Measurements from ENCODE around the gene MGAT5B.

The MGAT5B gene

GRCh38 chr17:76930107-76930506 lies 61.9 kb downstream of the MGAT5B start:
- DNase-seq: no peak

- no peak for DNase-seq
Observed at GRCh38 chr17:76932402-76933333, 64.5 kb downstream of the MGAT5B start.

GRCh38 chr17:76934561-76935320 lies 66.5 kb downstream of the MGAT5B start:
- DNase-seq: no peak

- no peak for DNase-seq
Observed at GRCh38 chr17:76935331-76935730, 67.1 kb downstream of the MGAT5B start.

- DNase-seq: no peak
Observed at GRCh38 chr17:76937238-76937637, 69.0 kb downstream of the MGAT5B start.

- DNase-seq: no peak
Observed at GRCh38 chr17:76938009-76938408, 69.8 kb downstream of the MGAT5B start.

GRCh38 chr17:76940295-76940694 lies 72.1 kb downstream of the MGAT5B start:
- DNase-seq: no peak

GRCh38 chr17:76940738-76941350 lies 72.6 kb downstream of the MGAT5B start:
- DNase-seq: no peak

GRCh38 chr17:76943202-76943601 lies 75.0 kb downstream of the MGAT5B start:
- no peak for DNase-seq

GRCh38 chr17:76943781-76944213 lies 75.6 kb downstream of the MGAT5B start:
- DNase-seq: no peak

- no peak for DNase-seq
Observed at GRCh38 chr17:76944477-76944876, 76.3 kb downstream of the MGAT5B start.

GRCh38 chr17:76946111-76946771 lies 78.0 kb downstream of the MGAT5B start:
- no peak for DNase-seq

GRCh38 chr17:76946772-76947135 lies 78.5 kb downstream of the MGAT5B start:
- DNase-seq: no peak

- DNase-seq: no peak
Observed at GRCh38 chr17:76947309-76947708, 79.1 kb downstream of the MGAT5B start.

GRCh38 chr17:76947771-76948170 lies 79.6 kb downstream of the MGAT5B start:
- no peak for DNase-seq

- no peak for DNase-seq
Observed at GRCh38 chr17:76948301-76948700, 80.1 kb downstream of the MGAT5B start.

GRCh38 chr17:76948726-76949342 lies 80.6 kb downstream of the MGAT5B start:
- DNase-seq: no peak

GRCh38 chr17:76949913-76950695 lies 81.9 kb downstream of the MGAT5B start:
- no peak for DNase-seq

GRCh38 chr17:76951375-76951905 lies 83.2 kb downstream of the MGAT5B start:
- DNase-seq: no peak

- no peak for DNase-seq
Observed at GRCh38 chr17:76952402-76952801, 84.2 kb downstream of the MGAT5B start.

- no peak for DNase-seq
Observed at GRCh38 chr17:76953066-76953465, 84.9 kb downstream of the MGAT5B start.

Data from activated CD4-positive, CD25-positive, alpha-beta regulatory T cell (primary cell).